Measurements from ENCODE around the gene ATP11A.

GRCh38 chr13:112714376-112715174, 24.7 kb downstream of the ATP11A start:
- no peak for TF ChIP-seq CTCF (IDR thresholded peaks at IDR 0.05)
- no peak for TF ChIP-seq POLR2A (IDR thresholded peaks at IDR 0.05)
